Measurements from ENCODE around the gene SP6. TPM values are rescaled to one million over a fixed set of nuclear protein-coding genes. Genes with fewer than 3 reads are reported as not detected.

Gene SP6
- total RNA-seq, 4 donors from 2014 or later: 6.6 to 29.3 (median 19.9) TPM

- no peak overlapping the region for H3K27ac ChIP-seq
- DNase-seq (ENCODE audit: low spot score in 2 of 2): no peak
Measured at GRCh38 chr17:47846716-47847340, 4.1 kb downstream of the SP6 start.

GRCh38 chr17:47845716-47846075 lies 5.3 kb downstream of the SP6 start:
- H3K4me1 ChIP-seq: peaks cover 49% of the 10 kb centered on the region
- 87% methylated on average over 3 of the region's 3 CpGs for WGBS
- no peaks in the 10 kb centered on the region for H3K36me3 ChIP-seq
- TF ChIP-seq POLR2AphosphoS5 (IDR thresholded peaks at IDR 0.05): no peak
- TF ChIP-seq EP300 (IDR thresholded peaks at IDR 0.05): no peak
- TF ChIP-seq, protein P1, sequence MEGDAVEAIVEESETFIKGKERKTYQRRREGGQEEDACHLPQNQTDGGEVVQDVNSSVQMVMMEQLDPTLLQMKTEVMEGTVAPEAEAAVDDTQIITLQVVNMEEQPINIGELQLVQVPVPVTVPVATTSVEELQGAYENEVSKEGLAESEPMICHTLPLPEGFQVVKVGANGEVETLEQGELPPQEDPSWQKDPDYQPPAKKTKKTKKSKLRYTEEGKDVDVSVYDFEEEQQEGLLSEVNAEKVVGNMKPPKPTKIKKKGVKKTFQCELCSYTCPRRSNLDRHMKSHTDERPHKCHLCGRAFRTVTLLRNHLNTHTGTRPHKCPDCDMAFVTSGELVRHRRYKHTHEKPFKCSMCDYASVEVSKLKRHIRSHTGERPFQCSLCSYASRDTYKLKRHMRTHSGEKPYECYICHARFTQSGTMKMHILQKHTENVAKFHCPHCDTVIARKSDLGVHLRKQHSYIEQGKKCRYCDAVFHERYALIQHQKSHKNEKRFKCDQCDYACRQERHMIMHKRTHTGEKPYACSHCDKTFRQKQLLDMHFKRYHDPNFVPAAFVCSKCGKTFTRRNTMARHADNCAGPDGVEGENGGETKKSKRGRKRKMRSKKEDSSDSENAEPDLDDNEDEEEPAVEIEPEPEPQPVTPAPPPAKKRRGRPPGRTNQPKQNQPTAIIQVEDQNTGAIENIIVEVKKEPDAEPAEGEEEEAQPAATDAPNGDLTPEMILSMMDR (IDR thresholded peaks at IDR 0.05): no peak
- TF ChIP-seq POLR2A (IDR thresholded peaks at IDR 0.05): no peak
- H3K4me3 ChIP-seq: no peak overlapping the region
- H3K27me3 ChIP-seq: peaks cover 52% of the 10 kb centered on the region
- H3K9me3 ChIP-seq: no peaks in the 10 kb centered on the region
- no peak for DNase-seq (ENCODE audit: low spot score in 2 of 2)
- no peak overlapping the region for H3K27ac ChIP-seq

More at GRCh38 chr17:47846716-47847340, 4.1 kb downstream of the SP6 start:
- TF ChIP-seq POLR2AphosphoS5 (IDR thresholded peaks at IDR 0.05) (no peak), EP300 (IDR thresholded peaks at IDR 0.05) (no peak), POLR2A (IDR thresholded peaks at IDR 0.05) (no peak)
- TF ChIP-seq, protein P1 (IDR thresholded peaks at IDR 0.05): no peak
- H3K27me3 ChIP-seq: peaks cover 62% of the 10 kb centered on the region
- no peaks in the 10 kb centered on the region for H3K36me3 ChIP-seq
- H3K9me3 ChIP-seq: no peaks in the 10 kb centered on the region
- H3K4me1 ChIP-seq: peaks cover 53% of the 10 kb centered on the region
- 25% methylated on average over 26 of the region's 31 CpGs for WGBS
- H3K4me3 ChIP-seq: peak overlapping the region; percentile 4

DNA sequence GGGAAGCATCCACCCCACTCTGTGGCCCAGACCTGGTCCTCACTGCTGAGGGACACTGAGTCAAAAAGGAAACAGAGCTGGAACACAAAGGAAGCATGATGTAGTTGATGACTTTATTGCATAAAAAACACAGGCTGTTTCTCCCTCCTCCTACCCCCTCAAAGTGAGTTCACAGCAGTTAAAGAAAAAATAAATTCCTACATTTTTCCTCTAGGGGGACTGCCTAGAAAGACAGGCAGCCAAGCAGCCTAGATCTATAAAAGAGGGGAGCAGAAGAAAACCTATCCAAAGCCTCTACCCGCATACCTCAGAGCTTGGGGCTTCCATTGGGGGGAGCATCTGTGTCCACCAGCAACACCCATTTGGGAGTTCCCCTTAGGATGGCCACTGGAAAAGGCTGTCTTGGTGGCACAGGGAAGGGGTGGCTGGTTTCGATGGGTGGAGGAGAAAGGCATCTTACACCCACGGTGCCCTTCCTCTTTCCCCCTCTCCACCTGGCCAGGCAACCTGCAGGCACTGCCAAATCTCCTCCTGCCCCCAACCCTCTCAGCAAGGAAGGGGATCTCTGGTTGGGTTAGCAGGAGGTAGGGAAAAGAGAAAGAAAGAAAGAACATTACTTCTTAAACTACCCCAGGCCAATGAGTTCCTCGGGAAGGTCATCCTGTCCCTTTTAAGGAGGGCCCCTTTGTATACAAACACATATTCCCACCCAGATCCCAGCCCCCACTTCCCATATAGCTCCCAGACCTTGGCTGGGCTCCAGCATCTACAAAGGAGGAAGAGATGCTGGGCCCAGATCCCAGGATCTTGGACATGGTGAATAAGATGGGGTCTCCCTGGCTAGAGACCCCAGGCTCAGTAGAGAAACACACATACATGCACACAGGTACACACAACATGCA lies 5.9 kb downstream of the SP6 start:
- TF ChIP-seq EP300 (IDR thresholded peaks at IDR 0.05) (no peak), POLR2A (IDR thresholded peaks at IDR 0.05) (no peak), POLR2AphosphoS5 (IDR thresholded peaks at IDR 0.05) (no peak)
- no peaks in the 10 kb centered on the region for H3K9me3 ChIP-seq
- peaks cover 46% of the 10 kb centered on the region for H3K27me3 ChIP-seq
- H3K4me3 ChIP-seq: no peak overlapping the region
- H3K27ac ChIP-seq: no peak overlapping the region
- WGBS: 74% methylated on average over 4 of the region's 4 CpGs
- H3K4me1 ChIP-seq: peaks cover 48% of the 10 kb centered on the region
- no peaks in the 10 kb centered on the region for H3K36me3 ChIP-seq
- DNase-seq (ENCODE audit: low spot score in 2 of 2): no peak

GRCh38 chr17:47844227-47844626 lies 6.7 kb downstream of the SP6 start:
- TF ChIP-seq POLR2A (IDR thresholded peaks at IDR 0.05) (no peak), EP300 (IDR thresholded peaks at IDR 0.05) (no peak), POLR2AphosphoS5 (IDR thresholded peaks at IDR 0.05) (no peak)
- TF ChIP-seq, protein P1 (IDR thresholded peaks at IDR 0.05): no peak
- H3K27ac ChIP-seq: no peak overlapping the region
- no peak for DNase-seq (ENCODE audit: low spot score in 2 of 2)
- H3K36me3 ChIP-seq: no peaks in the 10 kb centered on the region
- H3K4me1 ChIP-seq: peaks cover 53% of the 10 kb centered on the region
- H3K9me3 ChIP-seq: no peaks in the 10 kb centered on the region
- H3K27me3 ChIP-seq: peaks cover 40% of the 10 kb centered on the region
- H3K4me3 ChIP-seq: no peak overlapping the region
- 74% methylated on average over 5 of the region's 5 CpGs for WGBS

DNA sequence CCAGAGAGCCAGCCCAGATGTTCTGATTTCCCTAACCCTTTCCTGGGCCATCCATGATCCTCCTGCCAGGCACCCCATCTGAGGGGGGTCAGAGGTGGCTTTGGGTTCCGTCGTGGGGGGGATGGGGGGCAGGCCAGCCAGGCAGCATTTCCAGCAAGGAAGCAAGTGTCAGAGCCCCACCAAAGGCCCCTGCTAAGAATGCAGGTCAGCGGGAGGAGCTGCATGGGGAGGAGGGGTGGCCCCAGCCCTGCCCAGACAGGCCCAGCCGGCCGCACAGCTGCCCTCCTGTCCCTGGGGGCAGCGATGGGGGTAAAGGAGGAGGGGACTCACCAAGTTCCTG lies 7.6 kb downstream of the SP6 start:
- Histone ChIP-seq H3K4me3 (no peak overlapping the region), H3K4me1 (peaks cover 53% of the 10 kb centered on the region), H3K36me3 (peaks cover 7% of the 10 kb centered on the region), H3K27me3 (peaks cover 34% of the 10 kb centered on the region), H3K9me3 (no peaks in the 10 kb centered on the region), H3K27ac (peak overlapping the region; percentile 40)
- no peak for DNase-seq (ENCODE audit: low spot score in 2 of 2)
- TF ChIP-seq, protein P1 (IDR thresholded peaks at IDR 0.05): no peak
- TF ChIP-seq POLR2AphosphoS5 (IDR thresholded peaks at IDR 0.05) (no peak), EP300 (IDR thresholded peaks at IDR 0.05) (no peak), POLR2A (IDR thresholded peaks at IDR 0.05) (no peak)
- 8% methylated on average over 6 of the region's 6 CpGs for WGBS
